CD14-positive monocyte (primary cell): Measurements from ENCODE around the gene CTCFL. TPM values are rescaled to one million over a fixed set of nuclear protein-coding genes. Genes with fewer than 3 reads are reported as not detected.

Experiments
- DNase-seq, 3 donors: peaks; one replicate each; pipeline ENCODE4 v3.0.0-alpha.2; 2011 to 2022
- H2AFZ ChIP-seq: 2 replicates; pipeline ENCODE4 v1.6.0; 2012; ENCODE audit warnings: mild to moderate bottlenecking, low read depth, low read length, inconsistent platforms; ENCODE audit not compliant: insufficient read depth, poor library complexity, severe bottlenecking
- H3K27ac ChIP-seq, 2 donors: 1 replicate in 1 of 2; 2 replicates in 1 of 2; pipeline ENCODE4 v1.5.1; 2012 to 2013; ENCODE audit warnings: low read length in 2 of 2, control low read depth in 1 of 2, inconsistent platforms in 1 of 2, low read depth in 1 of 2, mild to moderate bottlenecking in 1 of 2
- H3K27me3 ChIP-seq, 2 donors: one replicate each; pipeline versions ENCODE4 v1.6.0 to v1.6.1; 2011 to 2013; ENCODE audit warnings: low read length in 2 of 2; ENCODE audit not compliant: control insufficient read depth in 2 of 2, insufficient read depth in 2 of 2
- H3K36me3 ChIP-seq, 2 donors: replicated peaks in 1 of 2; 1 replicate in 1 of 2; 2 replicates in 1 of 2; pipeline versions ENCODE4 v1.5.1 to v1.6.1; 2012 to 2013; ENCODE audit warnings: low read length in 2 of 2, control low read depth in 1 of 2, inconsistent platforms in 1 of 2, mild to moderate bottlenecking in 1 of 2; ENCODE audit not compliant: insufficient read depth in 2 of 2, control insufficient read depth in 1 of 2
- H3K4me1 ChIP-seq, 2 donors: 1 replicate in 1 of 2; 2 replicates in 1 of 2; pipeline versions ENCODE4 v1.5.1 to v1.6.1; 2012 to 2013; ENCODE audit warnings: low read length in 2 of 2, control low read depth in 1 of 2, inconsistent platforms in 1 of 2, mild to moderate bottlenecking in 1 of 2, moderate library complexity in 1 of 2; ENCODE audit not compliant: insufficient read depth in 2 of 2, control insufficient read depth in 1 of 2
- H3K4me2 ChIP-seq: replicated peaks from 2 replicates; pipeline ENCODE3; 2012; ENCODE audit warnings: low read length, moderate library complexity, mild to moderate bottlenecking; ENCODE audit not compliant: poor library complexity, severe bottlenecking; ENCODE audit errors: extremely low read depth
- H3K4me3 ChIP-seq, 3 experiments: fragments of 200-600 bp in 1 of 3; sonication (generic) in 1 of 3; replicated peaks in 1 of 3; 1 replicate in 2 of 3; 2 replicates in 1 of 3; pipeline ENCODE4 v1.5.1; 2011 to 2013; ENCODE audit warnings: low read length in 3 of 3, mild to moderate bottlenecking in 3 of 3, control low read depth in 2 of 3, low read depth in 2 of 3, inconsistent platforms in 1 of 3, moderate library complexity in 1 of 3
- H3K79me2 ChIP-seq: 2 replicates; pipeline ENCODE4 v1.6.0; 2012; ENCODE audit warnings: mild to moderate bottlenecking, control low read depth, inconsistent platforms, low read length, moderate library complexity; ENCODE audit not compliant: insufficient read depth
- H3K9ac ChIP-seq: 2 replicates; pipeline ENCODE4 v1.6.0; 2017; ENCODE audit warnings: low read length, mild to moderate bottlenecking; ENCODE audit not compliant: insufficient read depth, poor library complexity, severe bottlenecking
- H3K9me3 ChIP-seq, 2 donors: replicated peaks in 1 of 2; 1 replicate in 1 of 2; 2 replicates in 1 of 2; pipeline versions ENCODE4 v1.5.1 to v1.6.1; 2012 to 2013; ENCODE audit warnings: low read length in 2 of 2, control low read depth in 1 of 2; ENCODE audit not compliant: control insufficient read depth in 1 of 2, insufficient read depth in 1 of 2
- H4K20me1 ChIP-seq: 2 replicates; pipeline ENCODE4 v1.6.0; 2012; ENCODE audit warnings: mild to moderate bottlenecking, low read length, control low read depth, moderate library complexity; ENCODE audit not compliant: insufficient read depth
- H3K27ac Mint-ChIP-seq, 7 donors: one replicate each; pipeline ENCODE4 v1.8.0; 2020; ENCODE audit warnings: mild to moderate bottlenecking in 7 of 7, mixed read lengths in 7 of 7, moderate library complexity in 6 of 7, inconsistent platforms in 2 of 7
- H3K27me3 Mint-ChIP-seq, 3 donors: one replicate each; pipeline ENCODE4 v1.8.0; 2021 to 2022; ENCODE audit warnings: low read depth in 3 of 3, mild to moderate bottlenecking in 3 of 3, mixed read lengths in 3 of 3, moderate library complexity in 3 of 3, inconsistent platforms in 1 of 3
- H3K36me3 Mint-ChIP-seq, 2 donors: one replicate each; pipeline ENCODE4 v1.8.0; 2020; ENCODE audit warnings: mixed read lengths in 2 of 2, inconsistent platforms in 1 of 2, mild to moderate bottlenecking in 1 of 2
- H3K4me1 Mint-ChIP-seq: one replicate; pipeline ENCODE4 v1.8.0; 2020; ENCODE audit warnings: mild to moderate bottlenecking, mixed read lengths
- H3K4me3 Mint-ChIP-seq, 2 donors: one replicate each; pipeline ENCODE4 v1.8.0; 2020; ENCODE audit warnings: mild to moderate bottlenecking in 2 of 2, mixed read lengths in 2 of 2, moderate library complexity in 1 of 2
- H3K9me3 Mint-ChIP-seq, 7 donors: one replicate each; pipeline ENCODE4 v1.8.0; 2020 to 2022; ENCODE audit warnings: mixed read lengths in 7 of 7, mild to moderate bottlenecking in 6 of 7, moderate library complexity in 6 of 7, inconsistent platforms in 2 of 7
- WGBS: methylation state at CpG from one replicate; pipeline ENCODE4 v1.1.5; 2013; ENCODE audit warnings: missing lambda C conversion rate; ENCODE audit not compliant: insufficient coverage; 5-methylcytosine and 5-hydroxymethylcytosine counted together
- intact Hi-C, 2 donors: fragments of 100-400 bp; cut with micrococcal nuclease; formaldehyde crosslinking; loops; one replicate each; pipeline versions ENCODE4 v1.15.0 to v1.15.1; 2023
- polyA minus RNA-seq: library from RNA; depleted of rRNA, polyadenylated mRNA; stranded (reverse); fragments of >200 nt; gene quantifications from 2 replicates; pipeline ENCODE4 v1.2.3, GENCODE V29; 2012
- polyA plus RNA-seq, 3 donors: library from polyadenylated mRNA; depleted of rRNA in 1 of 3; unstranded in 2 of 3; stranded (reverse) in 1 of 3; fragments of 300-500 nt in 2 of 3; fragments of >200 nt in 1 of 3; fragmentation: Illumina TruSeq in 2 of 3; gene quantifications; 1 replicate in 2 of 3; 2 replicates in 1 of 3; pipeline ENCODE4 v1.2.3, GENCODE V29; 2012 to 2021
- total RNA-seq, 12 experiments: library from RNA in 1 of 12; stranded (reverse) in 1 of 12; fragments of 120-200 nt in 1 of 12; gene quantifications; one replicate each; pipeline ENCODE4 v1.2.4 and lab custom pipeline; 2013 to 2026; ENCODE audit warnings: mixed read lengths in 6 of 12, inconsistent platforms in 1 of 12
- TF ChIP-seq, protein P1 (sequence below): fragments of 200-600 bp; IDR thresholded peaks from one replicate; pipeline ENCODE4 v1.8.0; 2022; ENCODE audit warnings: antibody characterized with exemption, mild to moderate bottlenecking

Gene CTCFL, protein sequence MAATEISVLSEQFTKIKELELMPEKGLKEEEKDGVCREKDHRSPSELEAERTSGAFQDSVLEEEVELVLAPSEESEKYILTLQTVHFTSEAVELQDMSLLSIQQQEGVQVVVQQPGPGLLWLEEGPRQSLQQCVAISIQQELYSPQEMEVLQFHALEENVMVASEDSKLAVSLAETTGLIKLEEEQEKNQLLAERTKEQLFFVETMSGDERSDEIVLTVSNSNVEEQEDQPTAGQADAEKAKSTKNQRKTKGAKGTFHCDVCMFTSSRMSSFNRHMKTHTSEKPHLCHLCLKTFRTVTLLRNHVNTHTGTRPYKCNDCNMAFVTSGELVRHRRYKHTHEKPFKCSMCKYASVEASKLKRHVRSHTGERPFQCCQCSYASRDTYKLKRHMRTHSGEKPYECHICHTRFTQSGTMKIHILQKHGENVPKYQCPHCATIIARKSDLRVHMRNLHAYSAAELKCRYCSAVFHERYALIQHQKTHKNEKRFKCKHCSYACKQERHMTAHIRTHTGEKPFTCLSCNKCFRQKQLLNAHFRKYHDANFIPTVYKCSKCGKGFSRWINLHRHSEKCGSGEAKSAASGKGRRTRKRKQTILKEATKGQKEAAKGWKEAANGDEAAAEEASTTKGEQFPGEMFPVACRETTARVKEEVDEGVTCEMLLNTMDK
- total RNA-seq (2013), result not detected
- polyA plus RNA-seq, result not detected
- polyA minus RNA-seq, result 0.28 and 0.48 TPM in 2 replicates
- total RNA-seq (lab: John Stamatoyannopoulos, UW), result 0 to 3.7 (median 0.07) reads per million in 11 experiments

DNA sequence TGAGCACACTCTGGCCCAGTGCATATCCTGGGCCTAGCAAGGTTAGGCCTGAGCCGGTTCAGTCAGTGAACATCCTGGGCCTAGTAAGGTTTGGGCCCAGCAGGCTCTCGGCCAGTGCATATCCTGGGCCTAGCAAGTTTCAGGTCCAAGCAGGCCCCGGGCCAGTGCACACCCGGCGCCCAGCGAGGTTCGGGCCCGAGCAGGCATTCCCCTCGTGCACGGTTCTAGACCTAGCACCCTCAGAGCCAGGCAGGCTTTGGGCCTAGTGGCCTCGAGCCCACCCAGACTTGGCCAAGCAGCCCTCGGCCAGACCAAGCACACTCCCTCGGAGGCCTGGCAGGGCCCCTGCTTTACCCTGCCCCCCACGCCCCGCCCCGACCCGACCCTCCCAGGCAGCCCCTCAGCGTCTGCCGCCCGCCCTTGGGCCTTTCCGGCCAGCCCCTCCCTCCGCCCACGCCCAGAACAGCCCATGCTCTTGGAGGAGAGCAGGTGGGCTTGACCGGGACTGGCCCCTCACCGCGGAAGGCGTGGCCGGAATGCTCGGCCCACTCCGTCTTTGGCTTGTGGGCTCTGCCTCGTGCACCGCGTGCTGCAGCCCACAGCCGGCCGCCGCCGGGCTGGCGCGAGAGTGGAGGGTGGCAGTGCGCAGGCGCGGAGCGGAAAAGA lies at the start of gene CTCFL:
TSS of gene CTCFL (minus strand) at position 630 of the 666 bp plus-strand sequence. CDS start 935 bp downstream, outside the sequence.
- Histone ChIP-seq H3K4me3 (no peak within 1 kb of the TSS), H4K20me1 (no peaks in the 10 kb centered on the region), H3K36me3 (no peaks in the 10 kb centered on the region), H3K27me3 (peaks cover 0 to 7% of the 10 kb centered on the region in 2 donors), H2AFZ (no peak within 1 kb of the TSS), H3K9me3 (no peaks in the 10 kb centered on the region), H3K4me2 (no peak within 1 kb of the TSS), H3K27ac (no peak within 1 kb of the TSS), H3K4me1 (no peaks in the 10 kb centered on the region), H3K79me2 (no peaks in the 10 kb centered on the region), H3K9ac (no peak within 1 kb of the TSS)
- Mint-ChIP-seq H3K27ac (peak within 1 kb of the TSS in 1 of 7 donors; percentile 63), H3K27me3 (peaks cover 2 to 18% (median 8%) of the 10 kb centered on the region in 3 donors), H3K36me3 (no peaks in the 10 kb centered on the region), H3K4me1 (no peaks in the 10 kb centered on the region), H3K4me3 (no peak within 1 kb of the TSS), H3K9me3 (no peaks in the 10 kb centered on the region)
- DNase-seq, result no peak
- 96% methylated on average over 28 of the region's 43 CpGs for WGBS
- TF ChIP-seq, protein P1, sequence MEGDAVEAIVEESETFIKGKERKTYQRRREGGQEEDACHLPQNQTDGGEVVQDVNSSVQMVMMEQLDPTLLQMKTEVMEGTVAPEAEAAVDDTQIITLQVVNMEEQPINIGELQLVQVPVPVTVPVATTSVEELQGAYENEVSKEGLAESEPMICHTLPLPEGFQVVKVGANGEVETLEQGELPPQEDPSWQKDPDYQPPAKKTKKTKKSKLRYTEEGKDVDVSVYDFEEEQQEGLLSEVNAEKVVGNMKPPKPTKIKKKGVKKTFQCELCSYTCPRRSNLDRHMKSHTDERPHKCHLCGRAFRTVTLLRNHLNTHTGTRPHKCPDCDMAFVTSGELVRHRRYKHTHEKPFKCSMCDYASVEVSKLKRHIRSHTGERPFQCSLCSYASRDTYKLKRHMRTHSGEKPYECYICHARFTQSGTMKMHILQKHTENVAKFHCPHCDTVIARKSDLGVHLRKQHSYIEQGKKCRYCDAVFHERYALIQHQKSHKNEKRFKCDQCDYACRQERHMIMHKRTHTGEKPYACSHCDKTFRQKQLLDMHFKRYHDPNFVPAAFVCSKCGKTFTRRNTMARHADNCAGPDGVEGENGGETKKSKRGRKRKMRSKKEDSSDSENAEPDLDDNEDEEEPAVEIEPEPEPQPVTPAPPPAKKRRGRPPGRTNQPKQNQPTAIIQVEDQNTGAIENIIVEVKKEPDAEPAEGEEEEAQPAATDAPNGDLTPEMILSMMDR, result no peak
- intact Hi-C loops, result no loop called here

DNA sequence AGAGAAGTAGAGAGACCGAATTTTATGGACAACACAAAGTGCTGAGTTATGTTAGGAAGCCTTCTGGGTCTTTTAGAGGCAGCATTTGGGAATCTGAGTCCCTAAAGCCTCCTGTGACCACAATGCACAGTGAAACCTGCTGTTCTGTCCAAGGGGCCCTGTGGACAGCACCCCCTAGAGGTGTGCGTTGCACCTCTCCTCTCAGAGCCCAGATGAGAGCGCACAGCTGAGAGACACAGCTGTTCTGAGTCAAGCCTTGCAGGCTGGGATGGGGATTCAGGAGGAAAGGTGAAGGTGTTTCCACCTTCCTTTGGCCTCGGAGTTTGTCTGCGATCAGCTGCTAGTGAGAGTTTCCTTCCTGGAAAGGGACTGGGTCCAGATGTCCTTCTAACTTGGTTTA lies 49.0 kb upstream of the CTCFL start:
- no peak for DNase-seq
- H3K4me3 Mint-ChIP-seq, result no peak overlapping the region
- H3K4me1 Mint-ChIP-seq, result no peaks in the 10 kb centered on the region
- Histone ChIP-seq H3K4me2 (no peak overlapping the region), H4K20me1 (no peaks in the 10 kb centered on the region), H3K79me2 (no peaks in the 10 kb centered on the region), H3K36me3 (no peaks in the 10 kb centered on the region), H3K27ac (no peak overlapping the region), H3K4me1 (no peaks in the 10 kb centered on the region), H2AFZ (no peak overlapping the region), H3K27me3 (peaks cover 5 to 31% of the 10 kb centered on the region in 2 donors), H3K9me3 (no peaks in the 10 kb centered on the region), H3K9ac (no peak overlapping the region), H3K4me3 (no peak overlapping the region)
- H3K36me3 Mint-ChIP-seq, result no peaks in the 10 kb centered on the region
- 86% methylated on average over 2 of the region's 5 CpGs for WGBS
- peaks cover 26 to 37% (median 32%) of the 10 kb centered on the region in 3 donors for H3K27me3 Mint-ChIP-seq
- TF ChIP-seq, protein P1, result peak; percentile 16
- no peaks in the 10 kb centered on the region for H3K9me3 Mint-ChIP-seq
- intact Hi-C loops, result no loop called here
- H3K27ac Mint-ChIP-seq, result no peak overlapping the region
